Testis (tissue), 2 donors: ENCODE results near the gene CTNNA2.

ENCODE experiments used
- POLR2A ChIP-seq: fragments of 450-650 bp; IDR thresholded peaks from one replicate; pipeline ENCODE4 v1.6.1; 2017; ENCODE audit warnings: antibody characterized with exemption, mild to moderate bottlenecking, moderate library complexity
- TF ChIP-seq, protein P1 (sequence below), 3 experiments: fragments of 450-650 bp in 2 of 3; fragments of 200-600 bp in 1 of 3; sonication (generic) in 1 of 3; IDR thresholded peaks; one replicate each; pipeline ENCODE4 v1.5.1; 2016 to 2019; ENCODE audit warnings: antibody characterized with exemption in 3 of 3, mild to moderate bottlenecking in 2 of 3, moderate library complexity in 1 of 3

DNA sequence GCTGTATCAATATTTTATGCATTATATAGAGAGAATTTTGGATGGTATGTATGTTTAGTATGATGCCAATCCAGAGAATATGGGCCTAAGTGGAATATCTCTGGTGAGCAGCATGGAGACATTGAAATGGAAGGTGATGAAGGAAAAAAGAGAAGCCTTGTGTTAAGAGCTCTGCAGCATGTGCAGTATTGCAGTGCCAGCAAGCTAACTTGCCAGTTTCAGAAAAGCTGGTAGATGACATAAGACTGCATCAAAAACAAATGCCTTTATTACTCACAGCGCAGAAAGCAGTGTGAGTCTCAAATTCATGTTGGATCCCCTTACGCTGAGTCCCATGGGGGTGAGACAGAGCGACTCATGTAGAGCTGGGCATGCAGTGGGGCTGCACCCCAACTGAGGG is 280.2 kb downstream of the CTNNA2 start:
- TF ChIP-seq, protein P1, sequence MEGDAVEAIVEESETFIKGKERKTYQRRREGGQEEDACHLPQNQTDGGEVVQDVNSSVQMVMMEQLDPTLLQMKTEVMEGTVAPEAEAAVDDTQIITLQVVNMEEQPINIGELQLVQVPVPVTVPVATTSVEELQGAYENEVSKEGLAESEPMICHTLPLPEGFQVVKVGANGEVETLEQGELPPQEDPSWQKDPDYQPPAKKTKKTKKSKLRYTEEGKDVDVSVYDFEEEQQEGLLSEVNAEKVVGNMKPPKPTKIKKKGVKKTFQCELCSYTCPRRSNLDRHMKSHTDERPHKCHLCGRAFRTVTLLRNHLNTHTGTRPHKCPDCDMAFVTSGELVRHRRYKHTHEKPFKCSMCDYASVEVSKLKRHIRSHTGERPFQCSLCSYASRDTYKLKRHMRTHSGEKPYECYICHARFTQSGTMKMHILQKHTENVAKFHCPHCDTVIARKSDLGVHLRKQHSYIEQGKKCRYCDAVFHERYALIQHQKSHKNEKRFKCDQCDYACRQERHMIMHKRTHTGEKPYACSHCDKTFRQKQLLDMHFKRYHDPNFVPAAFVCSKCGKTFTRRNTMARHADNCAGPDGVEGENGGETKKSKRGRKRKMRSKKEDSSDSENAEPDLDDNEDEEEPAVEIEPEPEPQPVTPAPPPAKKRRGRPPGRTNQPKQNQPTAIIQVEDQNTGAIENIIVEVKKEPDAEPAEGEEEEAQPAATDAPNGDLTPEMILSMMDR (IDR thresholded peaks at IDR 0.05), result no peak
- TF ChIP-seq POLR2A, result no peak
